GM12878 (cell line): ENCODE results near the gene CHST15. TPM values are rescaled to one million over a fixed set of nuclear protein-coding genes. Genes with fewer than 3 reads are reported as not detected.

Source experiments
- ATAC-seq: fragments of 200-7000 bp; cut with Tn5 transposase; 3 replicates; pipeline ENCODE4 v1.9.1; 2020; ENCODE audit warnings: mild to moderate bottlenecking, moderate library complexity
- BruUV-seq: library from RNA; stranded (reverse); fragments of 400-500 nt; replicated peaks from 2 replicates; lab custom pipeline; 2021; lab: Mats Ljungman, UMichigan
- CTCF ChIA-PET: fragments of 300-600 bp; sonication (Branson Sonifier 250); formaldehyde crosslinking; extraction: SDS; loops from one replicate; lab custom pipeline; 2021; ENCODE audit warnings: inconsistent platforms; lab: Yijun Ruan, JAX
- POLR2A ChIA-PET: fragments of 350-600 bp; formaldehyde crosslinking; extraction: SDS; loops from one replicate; lab custom pipeline; 2021; ENCODE audit warnings: inconsistent platforms; lab: Charles Lee
- RAD21 ChIA-PET: fragments of 300-600 bp; sonication (Branson Sonifier 250); formaldehyde crosslinking; loops from one replicate; lab custom pipeline; 2023; ENCODE audit warnings: antibody characterized with exemption; ENCODE audit not compliant: unreplicated experiment; lab: Charles Lee
- SMC1A ChIA-PET: fragments of 300-600 bp; sonication (Branson Sonifier 250); formaldehyde crosslinking; loops from one replicate; lab custom pipeline; 2023; ENCODE audit not compliant: unreplicated experiment, uncharacterized antibody; lab: Charles Lee
- DNase-seq: peaks from one replicate; pipeline ENCODE4 v3.0.0-alpha.2; 2011; ENCODE audit warnings: low read depth, low spot score
- FAIRE-seq: peaks from 3 replicates; lab custom pipeline; 2011; peaks lifted over from hg19 to GRCh38; lab: Jason Lieb, UNC
- H2AFZ ChIP-seq: 2 replicates; pipeline ENCODE4 v1.6.0; 2011; ENCODE audit warnings: low read depth, low read length, control low read depth; ENCODE audit not compliant: control insufficient read depth
- H3K27ac ChIP-seq: 2 replicates; pipeline ENCODE4 v1.5.1; 2011; ENCODE audit warnings: control low read depth; ENCODE audit not compliant: control insufficient read depth, insufficient read depth
- H3K27me3 ChIP-seq, 2 experiments: replicated peaks in 1 of 2; 2 replicates each; pipeline versions ENCODE4 v1.6.0 to v1.6.1; 2011; ENCODE audit warnings: low read length in 1 of 2; ENCODE audit not compliant: control insufficient read depth in 2 of 2, insufficient read depth in 2 of 2
- H3K36me3 ChIP-seq, 2 experiments: 2 replicates each; pipeline ENCODE4 v1.5.1; 2011; ENCODE audit warnings: low read length in 1 of 2; ENCODE audit not compliant: control insufficient read depth in 2 of 2, insufficient read depth in 2 of 2
- H3K4me1 ChIP-seq: 2 replicates; pipeline ENCODE4 v1.6.1; 2011; ENCODE audit warnings: mild to moderate bottlenecking, low read length, moderate library complexity, mixed read lengths; ENCODE audit not compliant: control insufficient read depth, insufficient read depth
- H3K4me2 ChIP-seq: 2 replicates; pipeline ENCODE4 v1.6.0; 2011; ENCODE audit warnings: control low read depth; ENCODE audit not compliant: control insufficient read depth, insufficient read depth
- H3K4me3 ChIP-seq: fragments of 200-600 bp; sonication (generic); 2 replicates; pipeline ENCODE4 v1.5.1; 2016
- H3K79me2 ChIP-seq: 2 replicates; pipeline ENCODE4 v1.6.0; 2011; ENCODE audit warnings: low read length; ENCODE audit not compliant: control insufficient read depth, insufficient read depth
- H3K9ac ChIP-seq: 2 replicates; pipeline ENCODE4 v1.8.0; 2011; ENCODE audit warnings: low read length, control low read depth, mixed read lengths; ENCODE audit not compliant: control insufficient read depth, insufficient read depth
- H3K9me3 ChIP-seq: replicated peaks from 3 replicates; pipeline ENCODE4 v1.5.1; 2011; ENCODE audit warnings: mild to moderate bottlenecking, low read length; ENCODE audit not compliant: control insufficient read depth, insufficient read depth
- H4K20me1 ChIP-seq: 2 replicates; pipeline ENCODE4 v1.6.0; 2011; ENCODE audit not compliant: control insufficient read depth, insufficient read depth
- EP300 ChIP-seq, 2 experiments: fragments of 150-350 bp in 1 of 2; IDR thresholded peaks; 2 replicates each; pipeline ENCODE4 v1.6.1; 2011 to 2012; ENCODE audit warnings: low read depth in 2 of 2, low read length in 2 of 2, borderline replicate concordance in 1 of 2, improper control_type of control experiment in 1 of 2, inconsistent platforms in 1 of 2; ENCODE audit not compliant: control insufficient read depth in 1 of 2
- EZH2 ChIP-seq: IDR thresholded peaks from 2 replicates; pipeline ENCODE4 v1.6.1; 2012; ENCODE audit warnings: low read depth, mild to moderate bottlenecking, control low read depth, inconsistent platforms, low read length, borderline replicate concordance; ENCODE audit not compliant: control insufficient read depth
- JUND ChIP-seq: IDR thresholded peaks from 2 replicates; pipeline ENCODE4 v1.6.1; 2012; ENCODE audit warnings: low read depth, mild to moderate bottlenecking, low read length, improper control_type of control experiment, moderate library complexity
- MTA3 ChIP-seq: IDR thresholded peaks from 2 replicates; pipeline ENCODE4 v1.6.1; 2012; ENCODE audit warnings: low read length, inconsistent platforms, borderline replicate concordance
- NFXL1 ChIP-seq: fragments of 450-650 bp; IDR thresholded peaks from 2 replicates; pipeline ENCODE4 v1.6.1; 2017; ENCODE audit warnings: antibody characterized with exemption, mild to moderate bottlenecking, borderline replicate concordance
- SMAD1 ChIP-seq: fragments of 450-650 bp; IDR thresholded peaks from 2 replicates; pipeline ENCODE4 v1.6.1; 2018; ENCODE audit warnings: mild to moderate bottlenecking, low read depth; ENCODE audit not compliant: partially characterized antibody
- SP1 ChIP-seq: IDR thresholded peaks from one replicate; pipeline ENCODE4 v1.6.1; 2011; ENCODE audit warnings: low read depth, low read length
- SUPT20H ChIP-seq: IDR thresholded peaks from 2 replicates; pipeline ENCODE4 v1.6.1; 2011; ENCODE audit warnings: low read depth, mild to moderate bottlenecking, low read length, moderate library complexity, borderline replicate concordance; ENCODE audit not compliant: control insufficient read depth
- TAF1 ChIP-seq: IDR thresholded peaks from 2 replicates; pipeline ENCODE4 v1.6.1; 2011; ENCODE audit warnings: mild to moderate bottlenecking, low read depth, low read length, borderline replicate concordance
- TCF12 ChIP-seq: IDR thresholded peaks from 2 replicates; pipeline ENCODE4 v1.6.1; 2011; ENCODE audit warnings: low read depth, mild to moderate bottlenecking, low read length
- TCF7 ChIP-seq: IDR thresholded peaks from 2 replicates; pipeline ENCODE4 v1.6.1; 2014; ENCODE audit warnings: antibody characterized with exemption, borderline replicate concordance
- ZNF274 ChIP-seq: IDR thresholded peaks from one replicate; pipeline ENCODE4 v1.8.0; 2011; ENCODE audit not compliant: insufficient read length, insufficient read depth
- whole genome bisulfite sequencing: methylation state at CpG from one replicate; pipeline ENCODE4 v1.1.6; 2016; ENCODE audit warnings: low lambda C conversion rate; ENCODE audit not compliant: insufficient replicate concordance, insufficient coverage; ENCODE audit errors: missing lambda C conversion rate; 5-methylcytosine and 5-hydroxymethylcytosine counted together
- in situ Hi-C: fragments of 300-500 bp; cut with MboI; formaldehyde crosslinking; loops from 9 replicates; pipeline ENCODE4 v1.14.3; 2018; ENCODE audit warnings: mixed read lengths
- intact Hi-C: fragments of 100-400 bp; cut with micrococcal nuclease; formaldehyde crosslinking; loops from one replicate; pipeline ENCODE4 v1.14.2; 2022; ENCODE audit not compliant: unreplicated experiment
- polyA plus RNA-seq, 11 experiments: library from polyadenylated mRNA; depleted of rRNA in 4 of 11; unstranded in 6 of 11; stranded (reverse) in 5 of 11; fragments of >200 nt; fragmentation: Nextera tagmentation in 4 of 11; fragmentation: Illumina TruSeq in 1 of 11; extraction: Ambion mirVana in 4 of 11; extraction: Trizol in 1 of 11; gene quantifications; 1 replicate in 1 of 11; 2 replicates in 10 of 11; pipeline versions ENCODE4 v1.2.1 to v1.2.3, GENCODE V29; 2011 to 2016; ENCODE audit warnings: inconsistent platforms in 2 of 11, missing spikeins in 2 of 11, low read depth in 1 of 11
- total RNA-seq, 4 experiments: library from RNA; depleted of rRNA in 3 of 4; stranded (reverse); fragments of >200 nt in 3 of 4; fragmentation: Illumina TruSeq in 1 of 4; extraction: Trizol in 1 of 4; gene quantifications; 2 replicates each; pipeline versions ENCODE4 v1.2.1 to v1.2.3, GENCODE V29; 2013 to 2021
- TF ChIP-seq, protein P1 (sequence below): IDR thresholded peaks from 2 replicates; pipeline ENCODE4 v1.6.1; 2011; ENCODE audit warnings: borderline replicate concordance, low read depth, mild to moderate bottlenecking, moderate library complexity, low read length; ENCODE audit not compliant: insufficient read depth, poor library complexity, severe bottlenecking
- TF ChIP-seq, protein P2 (sequence below): IDR thresholded peaks from 2 replicates; pipeline ENCODE4 v1.6.1; 2012; ENCODE audit warnings: low read depth, low read length, improper control_type of control experiment
- TF ChIP-seq, protein P3 (sequence below): fragments of 450-650 bp; IDR thresholded peaks from 2 replicates; pipeline ENCODE4 v1.6.1; 2018; ENCODE audit warnings: borderline replicate concordance, mild to moderate bottlenecking; ENCODE audit not compliant: partially characterized antibody

Gene CHST15
- total and polyA plus RNA-seq, 10 of the 15 experiments (the other 5 are each of a cell fraction or from before 2014, with no cell fraction given) = 0.02 to 0.53 (median 0.05) TPM; not detected in 1

DNA sequence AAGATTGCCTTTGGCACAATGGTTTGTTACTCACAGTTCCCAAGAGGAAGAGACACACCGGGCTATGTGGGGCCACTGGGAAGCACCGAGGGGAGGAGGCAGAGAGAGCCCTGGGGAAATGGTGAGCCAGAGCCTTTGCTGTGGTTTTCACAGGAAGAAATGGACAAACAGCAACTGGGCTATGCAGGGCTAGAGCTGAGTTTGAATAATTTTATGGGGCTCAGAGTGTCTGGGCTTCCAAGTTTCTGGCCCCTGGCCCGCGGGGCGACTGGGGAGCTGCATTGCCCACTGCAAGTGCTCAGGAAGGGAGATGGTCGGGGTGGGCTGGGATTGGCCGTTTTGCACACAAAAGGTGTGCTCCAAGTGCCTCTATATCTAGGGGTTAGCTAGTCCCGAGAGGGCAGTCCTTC is 92.6 kb downstream of the CHST15 start:
- SMC1A ChIA-PET = no interaction called here
- TF ChIP-seq SMAD1 = no peak
- TF ChIP-seq, protein P1, sequence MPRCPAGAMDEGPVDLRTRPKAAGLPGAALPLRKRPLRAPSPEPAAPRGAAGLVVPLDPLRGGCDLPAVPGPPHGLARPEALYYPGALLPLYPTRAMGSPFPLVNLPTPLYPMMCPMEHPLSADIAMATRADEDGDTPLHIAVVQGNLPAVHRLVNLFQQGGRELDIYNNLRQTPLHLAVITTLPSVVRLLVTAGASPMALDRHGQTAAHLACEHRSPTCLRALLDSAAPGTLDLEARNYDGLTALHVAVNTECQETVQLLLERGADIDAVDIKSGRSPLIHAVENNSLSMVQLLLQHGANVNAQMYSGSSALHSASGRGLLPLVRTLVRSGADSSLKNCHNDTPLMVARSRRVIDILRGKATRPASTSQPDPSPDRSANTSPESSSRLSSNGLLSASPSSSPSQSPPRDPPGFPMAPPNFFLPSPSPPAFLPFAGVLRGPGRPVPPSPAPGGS = no peak
- TF ChIP-seq ZNF274 = no peak
- no peak for TF ChIP-seq SP1
- no peak for TF ChIP-seq EZH2
- no peak for TF ChIP-seq TCF7
- no peak for TF ChIP-seq MTA3
- TF ChIP-seq EP300 (IDR thresholded peaks at IDR 0.05; ENCODE audit: borderline replicate concordance in 1 of 2, control insufficient read depth in 1 of 2, low read depth in 2 of 2, low read length in 2 of 2) = no peak
- no peak for TF ChIP-seq JUND
- TF ChIP-seq NFXL1 = no peak
- TF ChIP-seq SUPT20H = no peak
- TF ChIP-seq TAF1 = no peak
- no peak for TF ChIP-seq TCF12
- TF ChIP-seq, protein P2, sequence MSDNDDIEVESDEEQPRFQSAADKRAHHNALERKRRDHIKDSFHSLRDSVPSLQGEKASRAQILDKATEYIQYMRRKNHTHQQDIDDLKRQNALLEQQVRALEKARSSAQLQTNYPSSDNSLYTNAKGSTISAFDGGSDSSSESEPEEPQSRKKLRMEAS = no peak
- TF ChIP-seq, protein P3, sequence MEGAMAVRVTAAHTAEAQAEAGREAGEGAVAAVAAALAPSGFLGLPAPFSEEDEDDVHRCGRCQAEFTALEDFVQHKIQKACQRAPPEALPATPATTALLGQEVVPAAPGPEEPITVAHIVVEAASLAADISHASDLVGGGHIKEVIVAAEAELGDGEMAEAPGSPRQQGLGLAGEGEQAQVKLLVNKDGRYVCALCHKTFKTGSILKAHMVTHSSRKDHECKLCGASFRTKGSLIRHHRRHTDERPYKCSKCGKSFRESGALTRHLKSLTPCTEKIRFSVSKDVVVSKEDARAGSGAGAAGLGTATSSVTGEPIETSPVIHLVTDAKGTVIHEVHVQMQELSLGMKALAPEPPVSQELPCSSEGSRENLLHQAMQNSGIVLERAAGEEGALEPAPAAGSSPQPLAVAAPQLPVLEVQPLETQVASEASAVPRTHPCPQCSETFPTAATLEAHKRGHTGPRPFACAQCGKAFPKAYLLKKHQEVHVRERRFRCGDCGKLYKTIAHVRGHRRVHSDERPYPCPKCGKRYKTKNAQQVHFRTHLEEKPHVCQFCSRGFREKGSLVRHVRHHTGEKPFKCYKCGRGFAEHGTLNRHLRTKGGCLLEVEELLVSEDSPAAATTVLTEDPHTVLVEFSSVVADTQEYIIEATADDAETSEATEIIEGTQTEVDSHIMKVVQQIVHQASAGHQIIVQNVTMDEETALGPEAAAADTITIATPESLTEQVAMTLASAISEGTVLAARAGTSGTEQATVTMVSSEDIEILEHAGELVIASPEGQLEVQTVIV = no peak
- TF ChIP-seq, all 136 proteins: peak for 0
- H3K36me3 ChIP-seq = no peaks in the 10 kb centered on the region
- no peak overlapping the region for H3K9ac ChIP-seq
- H3K4me2 ChIP-seq = no peak overlapping the region
- RAD21 ChIA-PET = interaction anchor here (0.7 kb wide), 1 partner anchor 387 kb away, joined by 3 read pairs; no protein-coding TSS in a partner anchor
- H3K9me3 ChIP-seq = no peaks in the 10 kb centered on the region; the same call in 2 of the 3 replicates
- DNase-seq (no peak), FAIRE-seq (no peak), ATAC-seq (no peak)
- POLR2A ChIA-PET = no interaction called here
- 43% methylated on average over 6 of the region's 8 CpGs for WGBS
- no peak overlapping the region for H3K4me3 ChIP-seq
- no TSS peak for BruUV-seq
- in situ Hi-C loops = no loop called here
- CTCF ChIA-PET = no interaction called here
- intact Hi-C loops = no loop called here
- no peaks in the 10 kb centered on the region for H3K79me2 ChIP-seq
- H3K4me1 ChIP-seq = peaks cover 3% of the 10 kb centered on the region; the same call in 1 of the 2 replicates
- no peaks in the 10 kb centered on the region for H4K20me1 ChIP-seq
- H2AFZ ChIP-seq = no peak overlapping the region
- H3K27ac ChIP-seq = no peak overlapping the region
- H3K27me3 ChIP-seq = peaks cover 1 to 4% of the 10 kb centered on the region in 2 experiments; a peak in 3 of 4 replicates
